Measurements from ENCODE around the gene YAF2. TPM values are rescaled to one million over a fixed set of nuclear protein-coding genes. Genes with fewer than 3 reads are reported as not detected.

YAF2 gene
- total RNA-seq, 1 donor from 2014 or later = 52.5 TPM

DNA sequence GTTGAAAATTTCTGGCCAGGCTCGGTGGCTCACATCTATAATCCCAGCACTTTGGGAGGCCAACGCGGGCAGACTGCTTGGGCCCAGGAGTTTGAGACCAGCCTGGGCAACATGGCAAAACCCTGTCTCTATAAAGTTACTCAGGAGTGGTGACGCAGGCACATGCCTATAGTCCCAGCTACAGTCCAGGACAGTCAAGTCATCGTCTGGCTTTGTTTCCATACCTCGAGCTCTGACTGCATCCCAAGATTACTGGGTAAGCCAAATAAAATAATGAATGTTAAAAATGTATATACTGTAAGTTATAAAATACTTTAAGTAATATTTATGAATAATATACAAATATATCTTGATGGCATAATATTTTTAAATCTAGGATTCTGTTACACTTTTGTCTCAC is 70.3 kb downstream of the YAF2 start:
- peaks cover 2% of the 10 kb centered on the region for H3K4me1 Mint-ChIP-seq (ENCODE audit: low read depth, unreplicated experiment)
- no peak overlapping the region for H3K27ac Mint-ChIP-seq (ENCODE audit: unreplicated experiment)
- TF ChIP-seq, protein P1, sequence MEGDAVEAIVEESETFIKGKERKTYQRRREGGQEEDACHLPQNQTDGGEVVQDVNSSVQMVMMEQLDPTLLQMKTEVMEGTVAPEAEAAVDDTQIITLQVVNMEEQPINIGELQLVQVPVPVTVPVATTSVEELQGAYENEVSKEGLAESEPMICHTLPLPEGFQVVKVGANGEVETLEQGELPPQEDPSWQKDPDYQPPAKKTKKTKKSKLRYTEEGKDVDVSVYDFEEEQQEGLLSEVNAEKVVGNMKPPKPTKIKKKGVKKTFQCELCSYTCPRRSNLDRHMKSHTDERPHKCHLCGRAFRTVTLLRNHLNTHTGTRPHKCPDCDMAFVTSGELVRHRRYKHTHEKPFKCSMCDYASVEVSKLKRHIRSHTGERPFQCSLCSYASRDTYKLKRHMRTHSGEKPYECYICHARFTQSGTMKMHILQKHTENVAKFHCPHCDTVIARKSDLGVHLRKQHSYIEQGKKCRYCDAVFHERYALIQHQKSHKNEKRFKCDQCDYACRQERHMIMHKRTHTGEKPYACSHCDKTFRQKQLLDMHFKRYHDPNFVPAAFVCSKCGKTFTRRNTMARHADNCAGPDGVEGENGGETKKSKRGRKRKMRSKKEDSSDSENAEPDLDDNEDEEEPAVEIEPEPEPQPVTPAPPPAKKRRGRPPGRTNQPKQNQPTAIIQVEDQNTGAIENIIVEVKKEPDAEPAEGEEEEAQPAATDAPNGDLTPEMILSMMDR (IDR thresholded peaks at IDR 0.05; ENCODE audit: partially characterized antibody, unreplicated experiment) = no peak
- H3K9me3 Mint-ChIP-seq (ENCODE audit: unreplicated experiment) = peaks cover 3% of the 10 kb centered on the region
- H3K4me3 Mint-ChIP-seq (ENCODE audit: unreplicated experiment) = no peak overlapping the region
- H3K36me3 Mint-ChIP-seq (ENCODE audit: unreplicated experiment) = no peaks in the 10 kb centered on the region
- no peaks in the 10 kb centered on the region for H3K27me3 Mint-ChIP-seq (ENCODE audit: unreplicated experiment)
- DNase-seq = no peak

DNA sequence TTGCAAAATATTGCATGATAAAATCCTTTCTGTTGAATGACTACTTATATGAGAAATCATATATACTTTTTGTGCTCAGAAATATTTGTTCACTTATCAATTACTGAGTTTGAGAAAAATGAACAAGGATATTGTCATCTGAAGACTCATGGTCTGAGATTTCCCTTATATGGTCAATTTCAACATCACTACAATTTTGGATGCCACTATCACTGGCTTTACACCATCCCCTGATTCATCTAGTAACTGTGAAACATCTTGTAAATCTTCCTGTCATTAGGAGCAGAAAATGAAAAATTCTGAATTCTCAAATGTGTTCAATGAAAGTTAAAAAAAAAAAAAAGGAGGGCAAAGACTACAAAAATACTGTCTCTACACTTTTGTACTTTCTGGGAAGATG is 71.5 kb downstream of the YAF2 start:
- Mint-ChIP-seq H3K9me3 (ENCODE audit: unreplicated experiment) (peaks cover 2% of the 10 kb centered on the region), H3K4me1 (ENCODE audit: low read depth, unreplicated experiment) (no peaks in the 10 kb centered on the region), H3K27ac (ENCODE audit: unreplicated experiment) (no peak overlapping the region), H3K4me3 (ENCODE audit: unreplicated experiment) (no peak overlapping the region), H3K27me3 (ENCODE audit: unreplicated experiment) (no peaks in the 10 kb centered on the region), H3K36me3 (ENCODE audit: unreplicated experiment) (no peaks in the 10 kb centered on the region)
- TF ChIP-seq, protein P1 (IDR thresholded peaks at IDR 0.05; ENCODE audit: partially characterized antibody, unreplicated experiment) = no peak
- no peak for DNase-seq

DNA sequence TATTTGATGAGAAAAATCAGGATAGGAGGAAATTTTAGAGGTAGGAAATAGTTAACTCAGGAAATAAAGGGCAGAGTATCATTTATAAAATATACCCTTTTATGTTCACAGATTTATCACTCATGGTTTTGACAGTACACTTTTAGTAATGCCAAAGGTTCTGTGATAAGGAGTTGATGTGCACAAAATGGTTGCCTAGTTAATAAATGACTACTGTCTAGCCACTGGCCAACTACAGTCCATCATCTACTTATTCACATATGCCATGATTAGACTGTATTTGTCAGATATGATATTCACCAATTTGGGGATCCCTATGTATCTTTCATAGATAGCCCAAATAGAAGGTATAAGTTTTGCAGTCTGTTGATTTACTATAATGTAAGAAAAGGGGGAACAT is 74.1 kb downstream of the YAF2 start:
- TF ChIP-seq, protein P1 (IDR thresholded peaks at IDR 0.05; ENCODE audit: partially characterized antibody, unreplicated experiment) = no peak
- no peaks in the 10 kb centered on the region for H3K27me3 Mint-ChIP-seq (ENCODE audit: unreplicated experiment)
- no peaks in the 10 kb centered on the region for H3K4me1 Mint-ChIP-seq (ENCODE audit: low read depth, unreplicated experiment)
- no peaks in the 10 kb centered on the region for H3K9me3 Mint-ChIP-seq (ENCODE audit: unreplicated experiment)
- no peak overlapping the region for H3K4me3 Mint-ChIP-seq (ENCODE audit: unreplicated experiment)
- no peaks in the 10 kb centered on the region for H3K36me3 Mint-ChIP-seq (ENCODE audit: unreplicated experiment)
- no peak for DNase-seq
- no peak overlapping the region for H3K27ac Mint-ChIP-seq (ENCODE audit: unreplicated experiment)

DNA sequence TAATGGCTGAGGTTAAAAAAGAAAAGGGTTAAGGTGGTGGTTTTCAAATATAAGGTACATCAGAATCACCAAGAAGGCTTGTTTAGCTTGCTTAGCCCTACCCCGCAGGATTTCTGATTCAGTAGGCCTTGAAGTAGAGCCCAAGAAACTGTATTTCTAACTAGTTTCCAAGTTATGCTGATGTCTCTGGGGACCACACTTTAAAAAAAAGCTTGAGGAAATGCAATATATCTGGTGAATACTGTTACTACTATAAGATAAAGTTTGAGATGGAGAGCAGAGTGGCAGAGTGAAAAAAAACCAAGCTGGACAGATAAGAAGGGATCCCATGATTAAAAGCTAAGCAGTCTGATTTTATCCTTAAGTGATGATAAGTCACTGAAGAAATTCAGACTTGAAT is 75.1 kb downstream of the YAF2 start:
- Mint-ChIP-seq H3K27ac (ENCODE audit: unreplicated experiment) (no peak overlapping the region), H3K9me3 (ENCODE audit: unreplicated experiment) (no peaks in the 10 kb centered on the region), H3K4me1 (ENCODE audit: low read depth, unreplicated experiment) (no peaks in the 10 kb centered on the region), H3K4me3 (ENCODE audit: unreplicated experiment) (no peak overlapping the region), H3K27me3 (ENCODE audit: unreplicated experiment) (no peaks in the 10 kb centered on the region), H3K36me3 (ENCODE audit: unreplicated experiment) (no peaks in the 10 kb centered on the region)
- DNase-seq = no peak
- TF ChIP-seq, protein P1 (IDR thresholded peaks at IDR 0.05; ENCODE audit: partially characterized antibody, unreplicated experiment) = no peak

DNA sequence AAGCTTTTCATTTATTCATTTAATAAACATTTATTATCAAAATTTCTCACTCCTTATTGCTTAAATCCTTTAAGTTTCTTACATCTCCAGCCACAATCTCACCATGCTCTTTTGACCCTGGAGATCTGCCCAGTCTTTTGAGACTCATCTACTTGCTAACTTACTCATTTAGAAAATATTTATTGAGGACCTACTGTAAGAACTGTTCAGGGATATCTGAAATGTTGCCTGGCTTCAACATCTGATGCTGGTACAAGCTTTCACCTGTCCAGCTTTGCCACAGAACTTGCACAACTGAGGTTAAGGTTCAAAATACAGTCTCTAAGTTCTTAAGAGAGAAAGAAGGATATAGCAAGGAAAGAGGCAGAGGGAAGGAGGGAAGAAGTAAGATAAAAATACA is 75.9 kb downstream of the YAF2 start:
- no peak for DNase-seq
- Mint-ChIP-seq H3K27ac (ENCODE audit: unreplicated experiment) (no peak overlapping the region), H3K4me1 (ENCODE audit: low read depth, unreplicated experiment) (no peaks in the 10 kb centered on the region), H3K4me3 (ENCODE audit: unreplicated experiment) (no peak overlapping the region), H3K9me3 (ENCODE audit: unreplicated experiment) (no peaks in the 10 kb centered on the region), H3K27me3 (ENCODE audit: unreplicated experiment) (no peaks in the 10 kb centered on the region), H3K36me3 (ENCODE audit: unreplicated experiment) (no peaks in the 10 kb centered on the region)
- TF ChIP-seq, protein P1 (IDR thresholded peaks at IDR 0.05; ENCODE audit: partially characterized antibody, unreplicated experiment) = no peak

Measured in glutamatergic neuron (in vitro differentiated cells).